SK-N-SH treated with all-trans-retinoic acid at 6 μM for 48 hours (cell line): ENCODE measurements around the gene COX19.

Source experiments
- ATAC-seq: fragments of 200-7000 bp; cut with Tn5 transposase; 3 replicates; pipeline ENCODE4 v1.9.1; 2020; ENCODE audit warnings: mild to moderate bottlenecking, moderate library complexity
- ARNTL ChIP-seq: fragments of 450-650 bp; formaldehyde crosslinking; IDR thresholded peaks from 2 replicates; pipeline ENCODE4 v1.5.0; 2020; ENCODE audit warnings: low read depth, mild to moderate bottlenecking, moderate library complexity, borderline replicate concordance
- BACH2 ChIP-seq: fragments of 250-450 bp; sonication (Bioruptor Pico); IDR thresholded peaks from 2 replicates; pipeline ENCODE4 v1.9.0; 2021; ENCODE audit warnings: mild to moderate bottlenecking, borderline replicate concordance
- CSDC2 ChIP-seq: fragments of 250-450 bp; sonication (Bioruptor Pico); IDR thresholded peaks from 2 replicates; pipeline ENCODE4 v1.5.0; 2020; ENCODE audit warnings: mild to moderate bottlenecking, moderate library complexity
- ESRRG ChIP-seq: fragments of 250-450 bp; sonication (Bioruptor Pico); IDR thresholded peaks from 2 replicates; pipeline ENCODE4 v1.6.1; 2021; ENCODE audit warnings: mild to moderate bottlenecking
- GLIS3 ChIP-seq: fragments of 250-450 bp; sonication (Bioruptor Pico); IDR thresholded peaks from 2 replicates; pipeline ENCODE4 v1.5.0; 2020; ENCODE audit warnings: mild to moderate bottlenecking, moderate library complexity
- ISL1 ChIP-seq: fragments of 250-450 bp; sonication (Bioruptor Pico); IDR thresholded peaks from 2 replicates; pipeline ENCODE4 v2.1.2; 2022; ENCODE audit warnings: mild to moderate bottlenecking, moderate library complexity
- OSR1 ChIP-seq: fragments of 250-450 bp; sonication (Bioruptor Pico); IDR thresholded peaks from 2 replicates; pipeline ENCODE4 v1.8.0; 2022; ENCODE audit warnings: moderate library complexity, mild to moderate bottlenecking, inconsistent platforms
- PPARA ChIP-seq: fragments of 250-450 bp; sonication (Bioruptor Pico); IDR thresholded peaks from 2 replicates; pipeline ENCODE4 v1.5.0; 2020; ENCODE audit warnings: mild to moderate bottlenecking, borderline replicate concordance
- RARB ChIP-seq: fragments of 250-450 bp; sonication (Bioruptor Pico); IDR thresholded peaks from 2 replicates; pipeline ENCODE4 v1.8.0; 2021; ENCODE audit warnings: mild to moderate bottlenecking, moderate library complexity
- TCF4 ChIP-seq: fragments of 250-450 bp; sonication (Bioruptor Pico); IDR thresholded peaks from 2 replicates; pipeline ENCODE4 v1.8.0; 2021; ENCODE audit warnings: mild to moderate bottlenecking, moderate library complexity, borderline replicate concordance
- TOX ChIP-seq: fragments of 250-450 bp; sonication (Bioruptor Pico); IDR thresholded peaks from 2 replicates; pipeline ENCODE4 v1.8.0; 2021; ENCODE audit warnings: mild to moderate bottlenecking, moderate library complexity, borderline replicate concordance
- ZC3H10 ChIP-seq: fragments of 250-450 bp; sonication (Bioruptor Pico); IDR thresholded peaks from 2 replicates; pipeline ENCODE4 v1.5.1; 2021; ENCODE audit warnings: mild to moderate bottlenecking, moderate library complexity
- ZFP3 ChIP-seq: fragments of 250-450 bp; sonication (Bioruptor Pico); IDR thresholded peaks from 2 replicates; pipeline ENCODE4 v1.5.0; 2020; ENCODE audit warnings: mild to moderate bottlenecking, moderate library complexity
- ZFP30 ChIP-seq: fragments of 450-650 bp; formaldehyde crosslinking; IDR thresholded peaks from 2 replicates; pipeline ENCODE4 v1.5.0; 2022; ENCODE audit warnings: mild to moderate bottlenecking, moderate library complexity
- ZNF565 ChIP-seq: fragments of 450-650 bp; formaldehyde crosslinking; conservative IDR thresholded peaks from 2 replicates; pipeline ENCODE4 v1.5.0; 2020; ENCODE audit warnings: low read depth, mild to moderate bottlenecking, moderate library complexity
- ZNF70 ChIP-seq: fragments of 450-650 bp; formaldehyde crosslinking; IDR thresholded peaks from 2 replicates; pipeline ENCODE4 v1.5.0; 2020; ENCODE audit warnings: mild to moderate bottlenecking, moderate library complexity
- TF ChIP-seq, protein P1 (sequence below): fragments of 250-450 bp; sonication (Bioruptor Pico); IDR thresholded peaks from 2 replicates; pipeline ENCODE4 v1.8.0; 2020; ENCODE audit warnings: mild to moderate bottlenecking, moderate library complexity, borderline replicate concordance
- TF ChIP-seq, protein P2 (sequence below): fragments of 250-450 bp; sonication (Bioruptor Pico); IDR thresholded peaks from 2 replicates; pipeline ENCODE4 v1.8.0; 2021; ENCODE audit warnings: low read depth, mild to moderate bottlenecking, moderate library complexity, borderline replicate concordance
- TF ChIP-seq, protein P3 (sequence below): fragments of 250-450 bp; sonication (Bioruptor Pico); IDR thresholded peaks from 2 replicates; pipeline ENCODE4 v1.5.1; 2021; ENCODE audit warnings: mild to moderate bottlenecking, moderate library complexity
- TF ChIP-seq, protein P4 (sequence below): fragments of 250-450 bp; sonication (Bioruptor Pico); IDR thresholded peaks from 2 replicates; pipeline ENCODE4 v1.5.1; 2020; ENCODE audit warnings: low read depth, mild to moderate bottlenecking, moderate library complexity

The COX19 gene

DNA sequence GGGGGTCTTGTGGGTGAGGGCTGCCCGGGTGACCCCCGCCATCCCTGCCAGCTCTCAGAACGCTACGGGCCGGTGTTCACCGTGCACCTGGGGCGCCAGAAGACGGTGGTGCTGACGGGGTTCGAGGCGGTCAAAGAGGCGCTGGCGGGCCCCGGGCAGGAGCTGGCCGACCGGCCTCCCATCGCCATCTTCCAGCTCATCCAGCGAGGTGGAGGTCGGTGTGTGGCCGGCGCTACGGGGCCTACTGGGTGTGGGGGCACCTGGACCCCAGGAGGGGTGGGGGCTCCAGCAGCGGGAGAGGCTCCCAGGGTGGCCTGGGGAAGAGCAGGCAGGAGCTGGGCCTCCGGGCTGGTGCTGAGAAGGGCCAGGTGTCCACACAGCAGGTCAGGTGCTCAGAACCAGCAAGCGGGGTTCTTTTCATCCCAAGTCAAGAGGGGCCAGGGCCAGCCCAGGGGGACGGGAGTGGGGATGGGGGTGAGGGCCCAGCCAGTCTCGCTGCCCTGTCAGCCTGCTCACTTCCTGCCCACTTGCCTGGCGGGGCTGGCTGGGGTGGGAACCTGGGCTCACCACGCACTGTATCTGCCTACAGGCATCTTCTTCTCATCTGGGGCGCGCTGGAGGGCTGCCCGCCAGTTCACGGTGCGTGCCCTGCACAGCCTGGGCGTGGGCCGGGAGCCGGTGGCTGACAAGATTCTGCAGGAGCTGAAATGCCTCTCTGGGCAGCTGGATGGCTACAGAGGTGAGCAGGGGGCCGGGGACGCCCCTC lies 9.2 kb upstream of the COX19 start:
- TF ChIP-seq BACH2 (CRISPR knock-in tag) = no peak
- TF ChIP-seq CSDC2 = no peak
- TF ChIP-seq ZNF70 (CRISPR knock-in tag) = no peak
- ATAC-seq = no peak

DNA sequence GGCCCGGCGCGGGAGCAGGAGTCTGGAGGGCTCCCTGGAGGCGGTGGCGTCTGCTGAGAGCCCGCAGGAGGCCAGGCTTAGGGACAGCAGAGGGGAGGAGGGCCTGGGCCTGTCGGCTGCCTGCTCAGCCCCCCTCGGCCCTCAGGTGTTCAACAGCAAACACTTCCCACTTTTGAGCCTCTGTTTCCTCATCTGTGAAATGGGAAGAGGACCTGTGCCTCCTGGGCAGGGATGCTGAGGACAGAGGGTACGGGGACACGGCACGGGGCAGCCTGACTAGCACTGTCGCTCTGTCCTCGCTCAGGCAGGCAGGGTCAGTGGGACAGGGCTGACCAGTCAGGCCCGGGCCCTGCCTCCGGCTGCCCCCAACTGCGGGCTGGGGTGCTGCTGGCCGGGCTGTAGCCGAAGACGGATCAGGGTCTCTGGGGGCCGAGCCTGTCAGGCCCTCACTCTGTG lies 8.3 kb upstream of the COX19 start:
- no peak for ATAC-seq
- TF ChIP-seq, protein P1, sequence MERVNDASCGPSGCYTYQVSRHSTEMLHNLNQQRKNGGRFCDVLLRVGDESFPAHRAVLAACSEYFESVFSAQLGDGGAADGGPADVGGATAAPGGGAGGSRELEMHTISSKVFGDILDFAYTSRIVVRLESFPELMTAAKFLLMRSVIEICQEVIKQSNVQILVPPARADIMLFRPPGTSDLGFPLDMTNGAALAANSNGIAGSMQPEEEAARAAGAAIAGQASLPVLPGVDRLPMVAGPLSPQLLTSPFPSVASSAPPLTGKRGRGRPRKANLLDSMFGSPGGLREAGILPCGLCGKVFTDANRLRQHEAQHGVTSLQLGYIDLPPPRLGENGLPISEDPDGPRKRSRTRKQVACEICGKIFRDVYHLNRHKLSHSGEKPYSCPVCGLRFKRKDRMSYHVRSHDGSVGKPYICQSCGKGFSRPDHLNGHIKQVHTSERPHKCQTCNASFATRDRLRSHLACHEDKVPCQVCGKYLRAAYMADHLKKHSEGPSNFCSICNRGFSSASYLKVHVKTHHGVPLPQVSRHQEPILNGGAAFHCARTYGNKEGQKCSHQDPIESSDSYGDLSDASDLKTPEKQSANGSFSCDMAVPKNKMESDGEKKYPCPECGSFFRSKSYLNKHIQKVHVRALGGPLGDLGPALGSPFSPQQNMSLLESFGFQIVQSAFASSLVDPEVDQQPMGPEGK (CRISPR knock-in tag) = no peak
- TF ChIP-seq ZNF565 (CRISPR knock-in tag) (no peak), ZFP3 (CRISPR knock-in tag) (no peak), RARB (CRISPR knock-in tag) (no peak), CSDC2 (no peak), ZFP30 (CRISPR knock-in tag) (no peak), GLIS3 (CRISPR knock-in tag) (no peak)
- TF ChIP-seq, all 23 proteins: peak for 0

DNA sequence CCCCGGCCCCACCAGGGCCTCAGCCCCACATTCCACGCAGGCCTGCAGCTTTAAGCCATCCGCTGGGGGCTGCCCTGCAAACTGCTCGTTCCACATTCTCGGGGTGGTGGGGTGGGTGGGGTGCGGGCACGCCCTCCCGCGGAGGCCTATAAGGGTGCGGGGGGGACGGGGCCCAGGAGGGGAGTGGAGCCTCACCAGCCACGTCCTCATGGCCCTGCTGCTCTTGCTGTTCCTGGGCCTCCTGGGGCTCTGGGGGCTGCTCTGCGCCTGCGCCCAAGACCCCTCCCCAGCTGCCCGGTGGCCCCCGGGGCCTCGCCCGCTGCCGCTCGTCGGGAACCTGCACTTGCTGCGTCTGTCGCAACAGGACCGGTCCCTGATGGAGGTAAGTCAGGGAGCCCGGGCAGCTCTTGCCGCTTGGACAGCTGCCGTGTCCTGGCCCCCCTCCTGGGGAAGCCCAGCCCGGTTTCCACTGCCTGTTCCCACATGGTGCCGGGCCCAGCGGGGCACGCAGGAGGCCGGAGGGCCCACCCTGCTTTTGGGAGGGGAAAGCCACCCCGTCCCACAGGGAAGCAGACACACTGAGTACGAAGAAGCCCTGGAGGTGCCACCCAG lies 7.8 kb upstream of the COX19 start, which contains the start of gene CYP2W1:
TSS of gene CYP2W1 (plus strand) at position 178 of the 612 bp plus-strand sequence. CDS start at position 209, 31 bp downstream.
- no peak for ATAC-seq

More for the DNA sequence above, 7.8 kb upstream of the COX19 start, which contains the start of gene CYP2W1:
- no peak for TF ChIP-seq ARNTL (CRISPR knock-in tag)
- TF ChIP-seq, protein P1 (CRISPR knock-in tag) = no peak
- TF ChIP-seq, protein P2, sequence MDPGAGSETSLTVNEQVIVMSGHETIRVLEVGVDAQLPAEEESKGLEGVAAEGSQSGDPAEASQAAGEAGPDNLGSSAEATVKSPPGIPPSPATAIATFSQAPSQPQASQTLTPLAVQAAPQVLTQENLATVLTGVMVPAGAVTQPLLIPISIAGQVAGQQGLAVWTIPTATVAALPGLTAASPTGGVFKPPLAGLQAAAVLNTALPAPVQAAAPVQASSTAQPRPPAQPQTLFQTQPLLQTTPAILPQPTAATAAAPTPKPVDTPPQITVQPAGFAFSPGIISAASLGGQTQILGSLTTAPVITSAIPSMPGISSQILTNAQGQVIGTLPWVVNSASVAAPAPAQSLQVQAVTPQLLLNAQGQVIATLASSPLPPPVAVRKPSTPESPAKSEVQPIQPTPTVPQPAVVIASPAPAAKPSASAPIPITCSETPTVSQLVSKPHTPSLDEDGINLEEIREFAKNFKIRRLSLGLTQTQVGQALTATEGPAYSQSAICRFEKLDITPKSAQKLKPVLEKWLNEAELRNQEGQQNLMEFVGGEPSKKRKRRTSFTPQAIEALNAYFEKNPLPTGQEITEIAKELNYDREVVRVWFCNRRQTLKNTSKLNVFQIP (CRISPR knock-in tag) = no peak
- TF ChIP-seq ZNF565 (CRISPR knock-in tag) = no peak
- no peak for TF ChIP-seq BACH2 (CRISPR knock-in tag)
- TF ChIP-seq, protein P3, sequence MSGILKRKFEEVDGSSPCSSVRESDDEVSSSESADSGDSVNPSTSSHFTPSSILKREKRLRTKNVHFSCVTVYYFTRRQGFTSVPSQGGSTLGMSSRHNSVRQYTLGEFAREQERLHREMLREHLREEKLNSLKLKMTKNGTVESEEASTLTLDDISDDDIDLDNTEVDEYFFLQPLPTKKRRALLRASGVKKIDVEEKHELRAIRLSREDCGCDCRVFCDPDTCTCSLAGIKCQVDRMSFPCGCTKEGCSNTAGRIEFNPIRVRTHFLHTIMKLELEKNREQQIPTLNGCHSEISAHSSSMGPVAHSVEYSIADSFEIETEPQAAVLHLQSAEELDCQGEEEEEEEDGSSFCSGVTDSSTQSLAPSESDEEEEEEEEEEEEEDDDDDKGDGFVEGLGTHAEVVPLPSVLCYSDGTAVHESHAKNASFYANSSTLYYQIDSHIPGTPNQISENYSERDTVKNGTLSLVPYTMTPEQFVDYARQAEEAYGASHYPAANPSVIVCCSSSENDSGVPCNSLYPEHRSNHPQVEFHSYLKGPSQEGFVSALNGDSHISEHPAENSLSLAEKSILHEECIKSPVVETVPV (CRISPR knock-in tag) = no peak
- TF ChIP-seq ZFP30 (CRISPR knock-in tag) = no peak
- no peak for TF ChIP-seq TOX (CRISPR knock-in tag)
- TF ChIP-seq ZNF70 (CRISPR knock-in tag) = no peak
- no peak for TF ChIP-seq ZFP3 (CRISPR knock-in tag)
- TF ChIP-seq, protein P4, sequence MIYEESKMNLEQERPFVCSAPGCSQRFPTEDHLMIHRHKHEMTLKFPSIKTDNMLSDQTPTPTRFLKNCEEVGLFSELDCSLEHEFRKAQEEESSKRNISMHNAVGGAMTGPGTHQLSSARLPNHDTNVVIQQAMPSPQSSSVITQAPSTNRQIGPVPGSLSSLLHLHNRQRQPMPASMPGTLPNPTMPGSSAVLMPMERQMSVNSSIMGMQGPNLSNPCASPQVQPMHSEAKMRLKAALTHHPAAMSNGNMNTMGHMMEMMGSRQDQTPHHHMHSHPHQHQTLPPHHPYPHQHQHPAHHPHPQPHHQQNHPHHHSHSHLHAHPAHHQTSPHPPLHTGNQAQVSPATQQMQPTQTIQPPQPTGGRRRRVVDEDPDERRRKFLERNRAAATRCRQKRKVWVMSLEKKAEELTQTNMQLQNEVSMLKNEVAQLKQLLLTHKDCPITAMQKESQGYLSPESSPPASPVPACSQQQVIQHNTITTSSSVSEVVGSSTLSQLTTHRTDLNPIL (CRISPR knock-in tag) = no peak
- TF ChIP-seq TCF4 = no peak
- TF ChIP-seq OSR1 (CRISPR knock-in tag) = no peak
- no peak for TF ChIP-seq ESRRG
- no peak for TF ChIP-seq PPARA (CRISPR knock-in tag)
- no peak for TF ChIP-seq ISL1 (CRISPR knock-in tag)
- TF ChIP-seq CSDC2 = no peak
- TF ChIP-seq ZC3H10 (CRISPR knock-in tag) = no peak
